ENCODE results near the gene KMT2B.

Gene KMT2B

GRCh38 chr19:35781650-35782049, 63.8 kb downstream of the KMT2B start:
- TF ChIP-seq CTCF (IDR thresholded peaks at IDR 0.05; ENCODE audit: control insufficient read depth, extremely low read depth, insufficient read depth) = no peak
- DNase-seq (ENCODE audit: low read depth) = no peak
- no peak overlapping the region for H3K4me3 ChIP-seq (ENCODE audit: low read depth, low read length)

- no peak for DNase-seq (ENCODE audit: low read depth)
- no peak overlapping the region for H3K4me3 ChIP-seq (ENCODE audit: low read depth, low read length)
- TF ChIP-seq CTCF (IDR thresholded peaks at IDR 0.05; ENCODE audit: control insufficient read depth, extremely low read depth, insufficient read depth) = no peak
These were observed 64.8 kb downstream of the KMT2B start for GRCh38 chr19:35782589-35782988.

- DNase-seq (ENCODE audit: low read depth) = no peak
- TF ChIP-seq CTCF (IDR thresholded peaks at IDR 0.05; ENCODE audit: control insufficient read depth, extremely low read depth, insufficient read depth) = no peak
- no peak overlapping the region for H3K4me3 ChIP-seq (ENCODE audit: low read depth, low read length)
These were observed 65.9 kb downstream of the KMT2B start for GRCh38 chr19:35783469-35784434.

- no peak for TF ChIP-seq CTCF (IDR thresholded peaks at IDR 0.05; ENCODE audit: control insufficient read depth, extremely low read depth, insufficient read depth)
- no peak for DNase-seq (ENCODE audit: low read depth)
These were observed 66.9 kb downstream of the KMT2B start for GRCh38 chr19:35784503-35785338.

GRCh38 chr19:35785339-35785627, 67.5 kb downstream of the KMT2B start:
- no peak overlapping the region for H3K4me3 ChIP-seq (ENCODE audit: low read depth, low read length)
- TF ChIP-seq CTCF (IDR thresholded peaks at IDR 0.05; ENCODE audit: control insufficient read depth, extremely low read depth, insufficient read depth) = no peak
- DNase-seq (ENCODE audit: low read depth) = no peak

More at GRCh38 chr19:35784503-35785338, 66.9 kb downstream of the KMT2B start:
- no peak overlapping the region for H3K4me3 ChIP-seq (ENCODE audit: low read depth, low read length)

GRCh38 chr19:35786299-35787160, 68.7 kb downstream of the KMT2B start:
- H3K4me3 ChIP-seq (ENCODE audit: low read depth, low read length) = no peak overlapping the region
- DNase-seq (ENCODE audit: low read depth) = no peak
- no peak for TF ChIP-seq CTCF (IDR thresholded peaks at IDR 0.05; ENCODE audit: control insufficient read depth, extremely low read depth, insufficient read depth)

Measured in LNCaP clone FGC (cell line).